Natural killer cell (primary cell): Measurements from ENCODE around the gene RNH1. TPM values are rescaled to one million over a fixed set of nuclear protein-coding genes. Genes with fewer than 3 reads are reported as not detected.

Experiments used
- ATAC-seq, 3 donors: fragments of 150-1000 bp in 2 of 3; fragments of 200-7000 bp in 1 of 3; cut with Tn5 transposase; 1 replicate in 1 of 3; 2 replicates in 2 of 3; pipeline ENCODE4 v1.10.0; 2021; ENCODE audit warnings: mild to moderate bottlenecking in 2 of 3, moderate library complexity in 2 of 3
- DNase-seq, 2 donors: peaks; one replicate each; pipeline versions ENCODE4 v3.0.0 to v3.0.0-alpha.2; 2013 to 2021; ENCODE audit warnings: mixed read lengths in 1 of 2
- H3K27ac ChIP-seq: one replicate; pipeline ENCODE4 v1.5.1; 2013; ENCODE audit warnings: mild to moderate bottlenecking, low read length
- H3K27me3 ChIP-seq: one replicate; pipeline ENCODE4 v1.6.1; 2013; ENCODE audit warnings: low read length; ENCODE audit not compliant: control insufficient read depth, insufficient read depth
- H3K36me3 ChIP-seq: one replicate; pipeline ENCODE4 v1.6.1; 2013; ENCODE audit warnings: low read length; ENCODE audit not compliant: control insufficient read depth, insufficient read depth
- H3K4me1 ChIP-seq: one replicate; pipeline ENCODE4 v1.6.1; 2013; ENCODE audit warnings: low read length; ENCODE audit not compliant: control insufficient read depth, insufficient read depth
- H3K4me3 ChIP-seq: one replicate; pipeline ENCODE4 v1.5.1; 2013; ENCODE audit warnings: low read length
- H3K9me3 ChIP-seq: one replicate; pipeline ENCODE4 v1.6.1; 2013; ENCODE audit warnings: low read length; ENCODE audit not compliant: control insufficient read depth, insufficient read depth
- H3K27ac Mint-ChIP-seq, 2 donors: one replicate each; pipeline ENCODE4 v1.8.0; 2022; ENCODE audit warnings: mild to moderate bottlenecking in 2 of 2, mixed read lengths in 2 of 2, moderate library complexity in 1 of 2
- H3K27me3 Mint-ChIP-seq, 2 donors: one replicate each; pipeline ENCODE4 v1.8.0; 2022; ENCODE audit warnings: low read depth in 2 of 2, mixed read lengths in 2 of 2
- H3K36me3 Mint-ChIP-seq: one replicate; pipeline ENCODE4 v1.8.0; 2022; ENCODE audit warnings: mixed read lengths
- H3K4me1 Mint-ChIP-seq, 2 donors: one replicate each; pipeline ENCODE4 v1.8.0; 2022; ENCODE audit warnings: mixed read lengths in 2 of 2
- H3K4me3 Mint-ChIP-seq: one replicate; pipeline ENCODE4 v1.8.0; 2022; ENCODE audit warnings: mild to moderate bottlenecking, moderate library complexity, mixed read lengths
- H3K9me3 Mint-ChIP-seq, 2 donors: one replicate each; pipeline ENCODE4 v1.8.0; 2022; ENCODE audit warnings: mixed read lengths in 2 of 2
- WGBS: methylation state at CpG from one replicate; pipeline ENCODE4 v1.1.7; 2013; ENCODE audit warnings: missing lambda C conversion rate; ENCODE audit not compliant: insufficient coverage; 5-methylcytosine and 5-hydroxymethylcytosine counted together
- intact Hi-C: fragments of 100-400 bp; cut with micrococcal nuclease; formaldehyde crosslinking; loops from one replicate; pipeline ENCODE4 v1.14.2; 2022
- total RNA-seq, 4 donors: library from RNA; stranded (reverse); fragments of 120-200 nt in 1 of 4; gene quantifications; one replicate each; pipeline versions ENCODE4 v1.2.3 to v1.2.4, GENCODE V29; 2013 to 2022
- TF ChIP-seq, protein P1 (sequence below): fragments of 200-600 bp; IDR thresholded peaks from one replicate; pipeline ENCODE4 v1.8.0; 2022; ENCODE audit warnings: antibody characterized with exemption

Gene RNH1
- total RNA-seq, 3 donors from 2014 or later (not counting 1 experiment from before 2014, with no cell fraction given) = 113 to 120 (median 118) TPM

DNA sequence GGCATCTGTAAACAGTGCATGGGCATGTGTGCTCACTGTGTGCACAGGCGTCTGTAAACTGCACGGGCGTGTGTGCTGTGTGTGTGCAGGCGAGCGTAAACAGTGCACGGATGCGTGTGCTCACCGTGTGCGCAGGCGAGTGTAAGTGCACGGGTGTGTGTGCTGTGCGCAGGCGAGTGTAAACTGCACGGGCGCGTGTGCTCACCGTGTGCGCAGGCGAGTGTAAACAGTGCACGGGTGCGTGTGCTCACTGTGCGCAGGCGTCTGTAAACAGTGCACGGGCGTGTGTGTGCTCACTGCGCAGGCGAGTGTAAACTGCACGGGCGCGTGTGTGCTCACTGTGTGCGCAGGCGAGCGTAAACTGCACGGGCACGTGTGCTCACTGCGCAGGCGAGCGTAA lies 22.4 kb downstream of the RNH1 start:
- Mint-ChIP-seq H3K9me3 (no peaks in the 10 kb centered on the region), H3K27me3 (no peaks in the 10 kb centered on the region), H3K4me1 (no peaks in the 10 kb centered on the region), H3K27ac (no peak overlapping the region), H3K36me3 (no peaks in the 10 kb centered on the region), H3K4me3 (no peak overlapping the region)
- H3K27ac ChIP-seq = no peak overlapping the region
- H3K4me1 ChIP-seq = no peaks in the 10 kb centered on the region
- 98% methylated on average over 38 of the region's 38 CpGs for WGBS
- H3K27me3 ChIP-seq = no peaks in the 10 kb centered on the region
- no peak for ATAC-seq
- TF ChIP-seq, protein P1, sequence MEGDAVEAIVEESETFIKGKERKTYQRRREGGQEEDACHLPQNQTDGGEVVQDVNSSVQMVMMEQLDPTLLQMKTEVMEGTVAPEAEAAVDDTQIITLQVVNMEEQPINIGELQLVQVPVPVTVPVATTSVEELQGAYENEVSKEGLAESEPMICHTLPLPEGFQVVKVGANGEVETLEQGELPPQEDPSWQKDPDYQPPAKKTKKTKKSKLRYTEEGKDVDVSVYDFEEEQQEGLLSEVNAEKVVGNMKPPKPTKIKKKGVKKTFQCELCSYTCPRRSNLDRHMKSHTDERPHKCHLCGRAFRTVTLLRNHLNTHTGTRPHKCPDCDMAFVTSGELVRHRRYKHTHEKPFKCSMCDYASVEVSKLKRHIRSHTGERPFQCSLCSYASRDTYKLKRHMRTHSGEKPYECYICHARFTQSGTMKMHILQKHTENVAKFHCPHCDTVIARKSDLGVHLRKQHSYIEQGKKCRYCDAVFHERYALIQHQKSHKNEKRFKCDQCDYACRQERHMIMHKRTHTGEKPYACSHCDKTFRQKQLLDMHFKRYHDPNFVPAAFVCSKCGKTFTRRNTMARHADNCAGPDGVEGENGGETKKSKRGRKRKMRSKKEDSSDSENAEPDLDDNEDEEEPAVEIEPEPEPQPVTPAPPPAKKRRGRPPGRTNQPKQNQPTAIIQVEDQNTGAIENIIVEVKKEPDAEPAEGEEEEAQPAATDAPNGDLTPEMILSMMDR = no peak
- peaks cover 2% of the 10 kb centered on the region for H3K36me3 ChIP-seq
- no peak overlapping the region for H3K4me3 ChIP-seq
- H3K9me3 ChIP-seq = no peaks in the 10 kb centered on the region
- intact Hi-C loops = no loop called here
- no peak for DNase-seq

GRCh38 chr11:479311-479710 lies 27.7 kb downstream of the RNH1 start:
- DNase-seq (no peak), ATAC-seq (no peak)
- Histone ChIP-seq H3K27ac (no peak overlapping the region), H3K27me3 (no peaks in the 10 kb centered on the region), H3K4me3 (no peak overlapping the region), H3K9me3 (no peaks in the 10 kb centered on the region), H3K4me1 (no peaks in the 10 kb centered on the region), H3K36me3 (no peaks in the 10 kb centered on the region)
- intact Hi-C loops = no loop called here
- H3K4me1 Mint-ChIP-seq = no peaks in the 10 kb centered on the region
- H3K27ac Mint-ChIP-seq = no peak overlapping the region
- H3K9me3 Mint-ChIP-seq = no peaks in the 10 kb centered on the region
- H3K4me3 Mint-ChIP-seq = no peak overlapping the region
- WGBS = 66% methylated on average over 13 of the region's 13 CpGs
- TF ChIP-seq, protein P1 = no peak
- no peaks in the 10 kb centered on the region for H3K27me3 Mint-ChIP-seq
- no peaks in the 10 kb centered on the region for H3K36me3 Mint-ChIP-seq

DNA sequence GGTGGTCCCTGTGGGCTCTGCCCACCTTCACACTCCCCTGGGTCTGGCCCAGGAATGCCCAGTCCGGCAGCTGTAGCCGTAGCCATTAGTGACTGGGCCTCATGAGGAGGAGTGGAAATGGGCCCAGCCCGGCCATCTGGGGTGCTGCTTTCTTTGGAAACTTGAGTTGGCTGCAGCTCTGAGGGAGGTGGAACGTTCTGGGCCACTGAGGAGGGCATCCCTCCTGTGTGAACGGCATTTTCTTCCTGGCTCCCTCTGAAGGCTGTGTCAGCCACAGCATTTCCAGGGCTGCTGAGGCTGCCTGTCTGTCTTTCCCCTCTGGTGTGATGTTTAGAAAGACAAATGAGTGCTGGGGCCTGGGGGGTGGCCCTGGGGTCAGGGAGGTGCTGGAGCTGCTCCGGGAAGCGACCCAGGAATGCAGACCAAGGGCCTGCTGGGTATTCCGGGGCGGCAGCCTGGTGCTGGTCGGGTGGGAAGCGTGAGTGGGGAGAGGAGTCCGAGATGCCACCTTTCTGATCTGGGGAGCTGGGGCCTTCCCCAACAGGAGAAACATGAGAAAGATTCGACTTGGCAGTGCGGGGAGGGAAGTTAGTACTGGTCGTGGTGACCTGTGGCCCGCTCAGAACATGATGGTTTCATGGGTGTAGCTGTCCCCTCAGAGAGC lies 29.9 kb downstream of the RNH1 start:
- Mint-ChIP-seq H3K4me1 (no peaks in the 10 kb centered on the region), H3K9me3 (no peaks in the 10 kb centered on the region), H3K36me3 (no peaks in the 10 kb centered on the region), H3K4me3 (no peak overlapping the region), H3K27me3 (no peaks in the 10 kb centered on the region), H3K27ac (no peak overlapping the region)
- WGBS = 92% methylated on average over 16 of the region's 16 CpGs
- DNase-seq (no peak), ATAC-seq (no peak)
- TF ChIP-seq, protein P1 = no peak
- Histone ChIP-seq H3K27ac (no peak overlapping the region), H3K36me3 (no peaks in the 10 kb centered on the region), H3K4me1 (no peaks in the 10 kb centered on the region), H3K4me3 (no peak overlapping the region), H3K9me3 (no peaks in the 10 kb centered on the region), H3K27me3 (no peaks in the 10 kb centered on the region)
- intact Hi-C loops = no loop called here

DNA sequence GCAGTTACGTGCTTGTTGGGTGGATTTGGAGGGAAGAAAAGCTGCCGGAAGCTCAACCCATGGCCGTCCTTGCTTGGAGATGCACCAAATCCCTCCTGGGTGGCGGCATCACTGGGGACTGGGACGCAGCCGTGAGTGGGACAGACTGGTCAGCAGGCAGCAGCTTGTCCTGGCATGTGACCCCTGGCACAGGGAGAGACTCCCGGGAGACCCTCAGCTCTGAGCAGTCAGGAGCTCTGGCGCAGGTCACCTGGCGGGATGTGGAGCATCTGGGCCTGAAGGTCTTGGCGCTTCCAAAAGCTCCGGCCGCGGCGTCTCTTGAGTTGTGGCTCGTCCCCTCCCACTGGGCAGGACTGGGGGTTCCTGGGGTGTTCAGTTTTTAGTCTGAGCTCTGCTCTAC lies 30.6 kb downstream of the RNH1 start:
- TF ChIP-seq, protein P1 = no peak
- DNase-seq = no peak
- H3K4me1 ChIP-seq = no peaks in the 10 kb centered on the region
- intact Hi-C loops = no loop called here
- no peaks in the 10 kb centered on the region for H3K27me3 Mint-ChIP-seq
- no peaks in the 10 kb centered on the region for H3K4me1 Mint-ChIP-seq
- no peak overlapping the region for H3K27ac ChIP-seq
- no peaks in the 10 kb centered on the region for H3K36me3 ChIP-seq
- H3K27ac Mint-ChIP-seq = no peak overlapping the region
- H3K36me3 Mint-ChIP-seq = no peaks in the 10 kb centered on the region
- H3K9me3 ChIP-seq = no peaks in the 10 kb centered on the region
- no peaks in the 10 kb centered on the region for H3K27me3 ChIP-seq
- 97% methylated on average over 15 of the region's 15 CpGs for WGBS
- H3K4me3 ChIP-seq = no peak overlapping the region
- no peak for ATAC-seq
- H3K9me3 Mint-ChIP-seq = no peaks in the 10 kb centered on the region
- no peak overlapping the region for H3K4me3 Mint-ChIP-seq
